Fibroblast of skin of left quadriceps (primary cell): ENCODE data around the gene ITPKB.

Experiments
- DNase-seq, 2 experiments: peaks; one replicate each; pipeline ENCODE4 v3.0.0-alpha.2; 2013; ENCODE audit warnings: low read depth in 2 of 2

Gene ITPKB

DNA sequence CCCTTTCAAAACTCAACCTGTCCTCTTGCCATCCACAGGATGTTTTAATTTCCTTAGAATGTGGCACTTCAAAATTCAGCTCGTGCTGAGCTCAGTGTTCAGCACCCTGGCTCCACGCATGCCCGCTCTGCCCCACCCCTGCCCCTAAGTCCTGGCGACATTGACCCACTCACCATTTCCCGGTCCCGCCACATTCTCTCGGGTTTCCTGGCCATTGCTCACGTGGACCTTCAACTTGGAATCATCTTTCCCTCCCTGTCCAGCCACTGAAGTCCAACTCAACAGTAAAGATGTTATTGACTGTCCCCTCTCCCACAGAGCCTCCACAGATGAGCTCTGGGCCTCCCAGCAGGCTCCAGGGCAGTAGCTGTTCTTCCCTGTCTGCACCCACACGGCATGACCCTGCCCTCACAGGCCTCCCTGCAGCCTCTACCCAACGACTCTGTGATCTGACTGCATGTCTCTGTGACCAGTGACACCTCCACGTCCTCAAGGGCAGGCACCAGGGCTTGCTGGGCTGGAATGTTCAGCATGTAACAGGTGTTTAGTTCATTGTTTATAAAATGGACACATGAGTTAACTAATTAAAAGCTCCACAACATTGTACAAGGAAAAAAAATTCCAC lies 53.8 kb downstream of the ITPKB start:
- DNase-seq = no peak

DNA sequence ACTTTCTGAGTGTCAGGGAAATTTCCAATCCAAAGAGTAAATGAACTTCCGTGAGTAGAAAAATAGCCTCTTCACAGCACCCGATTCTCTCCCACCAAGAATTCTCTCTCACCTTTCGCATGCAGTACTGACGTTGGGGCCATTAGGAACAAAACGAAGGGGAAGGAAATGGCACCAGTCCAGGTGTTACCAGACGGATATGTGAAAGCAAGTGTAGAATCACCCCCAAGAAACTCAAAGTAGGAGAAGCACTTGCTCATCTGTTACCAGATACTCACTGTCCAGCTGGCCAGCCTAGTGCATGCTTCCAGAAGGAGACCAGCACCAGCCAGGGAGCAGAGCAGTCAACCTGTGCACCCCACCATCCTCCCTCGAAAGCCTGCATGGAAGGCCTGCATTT lies 55.1 kb downstream of the ITPKB start:
- DNase-seq = no peak

DNA sequence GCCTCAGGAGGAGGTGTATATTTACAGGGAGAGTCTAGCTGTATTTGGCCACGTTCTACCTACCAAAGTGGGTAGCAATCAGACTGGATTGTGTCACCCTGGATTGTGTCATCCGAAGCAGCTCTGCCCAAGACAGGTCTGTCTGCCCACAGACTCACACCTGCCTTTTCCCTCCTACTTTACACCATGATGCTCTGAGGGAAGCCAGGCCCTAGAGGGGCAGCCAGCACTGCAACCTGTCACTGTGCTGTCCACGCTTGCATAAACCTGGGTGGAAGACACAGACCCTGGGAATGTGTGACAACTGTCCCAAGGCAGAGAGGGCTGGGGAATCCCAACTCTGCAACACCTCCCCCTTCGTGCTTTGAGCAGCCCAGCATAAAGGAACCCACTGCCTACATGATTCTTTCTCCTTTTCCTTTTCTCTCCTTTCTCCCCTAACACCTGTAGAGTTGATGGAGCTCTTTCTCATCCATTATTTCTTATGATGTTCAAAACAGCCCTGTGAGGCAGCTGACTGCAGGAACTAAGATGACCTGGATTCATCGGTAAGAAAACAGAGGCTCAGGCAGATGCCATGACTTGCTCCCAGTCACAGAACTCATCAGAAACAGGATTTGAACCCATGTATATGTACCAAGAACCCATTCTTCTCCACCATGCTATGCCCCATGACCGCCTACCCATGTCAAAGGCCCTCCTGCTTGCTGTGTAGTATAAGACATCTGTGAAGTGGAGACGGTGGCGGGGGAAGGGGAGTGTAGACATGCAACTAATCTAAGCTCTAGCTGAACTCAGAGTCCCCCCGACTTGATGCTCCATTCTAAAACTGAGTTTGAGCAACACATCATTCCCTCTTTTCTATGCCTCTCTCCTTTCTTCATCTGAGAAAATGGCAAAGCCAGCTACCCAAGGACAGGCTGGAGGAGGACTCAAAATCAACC lies 55.9 kb downstream of the ITPKB start:
- no peak for DNase-seq

DNA sequence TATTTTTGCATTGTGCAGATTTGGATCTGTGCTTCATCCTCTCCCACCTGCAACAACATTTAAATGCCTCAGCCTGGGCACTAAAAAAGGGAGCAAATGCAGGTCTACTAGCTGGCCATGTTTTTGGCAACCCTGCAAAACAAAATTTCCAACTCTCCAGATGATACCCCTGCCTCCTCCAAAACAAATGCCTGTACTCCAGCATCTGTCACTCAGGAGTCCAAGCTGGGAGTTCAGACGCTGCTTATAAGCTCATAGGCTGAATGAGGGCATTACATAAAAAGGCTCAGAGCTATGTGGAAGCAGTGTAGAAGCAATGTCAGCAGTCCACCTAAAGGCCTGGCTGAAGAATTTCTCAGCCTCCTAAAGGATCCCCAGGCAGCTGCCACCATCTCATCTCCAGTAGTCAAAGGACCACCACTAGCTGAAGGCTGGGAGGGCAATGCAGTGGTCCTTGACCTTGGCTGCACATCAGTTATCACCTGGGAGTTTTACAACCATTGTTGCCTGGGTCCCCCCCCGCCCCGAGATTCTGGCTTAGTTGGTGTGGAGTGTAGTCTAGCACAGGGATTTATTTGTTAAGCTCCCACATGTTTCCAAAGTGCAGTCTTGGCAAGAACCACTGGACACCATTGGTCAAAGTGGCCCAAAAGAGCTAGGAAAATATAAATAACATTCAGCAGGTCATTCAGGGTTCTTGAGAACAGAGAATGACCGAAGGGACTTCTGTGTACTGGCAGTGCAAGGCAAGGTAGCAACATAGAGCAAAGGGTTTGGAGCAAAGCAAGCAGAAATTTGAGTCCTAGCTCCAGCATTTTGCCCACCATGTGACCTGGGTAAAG lies 57.2 kb downstream of the ITPKB start:
- DNase-seq = no peak

DNA sequence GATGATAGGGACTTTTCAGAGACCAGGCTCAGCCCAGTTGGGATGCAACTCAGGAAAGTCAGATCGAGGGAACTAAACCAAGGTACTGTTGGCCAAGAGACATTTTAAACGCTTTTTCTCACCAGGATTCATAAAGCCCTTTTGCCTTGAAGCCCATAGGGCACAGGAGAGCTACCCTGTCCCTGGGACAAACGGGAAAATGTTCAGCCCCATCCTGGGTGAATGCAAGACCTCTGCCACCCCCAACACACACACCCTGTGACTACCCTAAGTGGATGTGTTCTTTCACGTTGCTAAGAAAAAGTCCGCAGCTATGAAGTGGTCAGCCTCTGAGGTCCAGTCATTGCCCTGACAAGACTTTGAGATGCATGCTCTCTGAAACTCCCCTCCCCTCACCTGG lies 58.4 kb downstream of the ITPKB start:
- no peak for DNase-seq

DNA sequence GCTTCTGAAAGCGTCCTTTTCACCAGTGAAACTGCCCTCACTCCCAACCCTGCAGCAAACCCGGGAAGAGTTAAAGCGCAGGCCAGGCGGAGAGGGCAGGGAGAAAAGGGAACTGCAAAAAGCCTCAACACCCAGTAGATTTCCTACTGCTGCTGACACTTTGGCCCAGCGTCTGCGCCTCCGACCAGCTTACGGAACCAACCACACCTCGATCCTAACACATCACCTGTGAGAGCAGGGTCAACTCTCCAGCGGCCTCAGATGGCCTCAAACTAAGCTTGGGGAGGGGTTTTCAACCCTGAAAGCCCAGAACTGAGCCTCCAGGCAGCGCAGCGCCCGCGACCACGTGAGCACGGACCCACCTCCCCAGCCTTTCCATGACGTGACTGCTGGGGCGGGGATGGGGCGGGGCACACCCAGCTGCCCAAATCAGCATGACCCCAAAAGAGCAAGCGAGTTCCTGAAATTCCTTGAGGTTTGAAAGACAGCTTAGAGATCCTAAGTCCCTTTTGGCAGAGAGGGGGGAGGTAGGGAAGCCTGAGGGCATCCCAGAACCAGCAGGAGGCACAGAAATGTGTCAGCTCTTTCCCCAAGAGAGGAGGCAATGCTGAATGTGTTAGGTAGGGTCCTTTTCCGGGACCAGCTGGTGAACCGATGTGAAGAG lies 59.1 kb downstream of the ITPKB start:
- peak; percentile 57 to 61 for DNase-seq

DNA sequence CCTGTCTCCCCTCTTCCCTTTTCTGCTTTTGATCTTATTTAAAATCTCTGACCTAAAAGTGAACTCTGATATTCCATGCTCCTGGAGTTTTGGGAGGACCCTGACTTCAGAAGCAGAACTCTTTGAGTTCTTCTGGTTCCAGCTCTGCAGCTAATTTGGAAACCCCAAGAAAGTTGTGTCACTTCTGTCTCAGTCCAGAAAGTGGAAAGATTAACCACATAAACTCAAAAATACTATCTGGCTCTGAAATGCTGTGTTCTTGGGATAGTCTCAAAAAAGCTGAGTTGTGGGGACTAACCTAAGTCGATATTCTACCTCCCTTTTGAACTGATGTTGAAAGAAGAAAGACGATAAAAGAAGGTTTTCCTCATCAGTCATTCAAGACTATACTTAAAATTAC lies 59.8 kb downstream of the ITPKB start:
- DNase-seq = no peak

DNA sequence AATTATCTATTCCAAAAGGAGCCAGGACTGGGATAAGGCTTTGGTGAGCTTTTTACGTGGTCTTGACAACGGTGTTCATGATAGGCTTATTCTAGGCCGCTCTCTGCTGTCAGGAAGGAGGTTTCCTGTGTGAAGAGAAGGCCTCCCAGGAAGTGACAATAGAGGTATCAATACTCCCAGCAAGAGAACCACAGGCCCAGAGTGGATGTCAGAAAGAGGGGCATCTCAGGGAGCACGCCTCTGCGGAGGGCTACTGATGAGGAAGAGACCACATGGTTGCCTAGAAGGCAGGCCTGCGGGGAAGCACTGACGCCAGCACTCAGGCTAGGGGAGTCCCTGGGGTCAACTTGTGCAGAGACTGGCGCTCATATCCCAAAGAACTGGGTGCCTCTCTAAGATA lies 60.4 kb downstream of the ITPKB start:
- no peak for DNase-seq

DNA sequence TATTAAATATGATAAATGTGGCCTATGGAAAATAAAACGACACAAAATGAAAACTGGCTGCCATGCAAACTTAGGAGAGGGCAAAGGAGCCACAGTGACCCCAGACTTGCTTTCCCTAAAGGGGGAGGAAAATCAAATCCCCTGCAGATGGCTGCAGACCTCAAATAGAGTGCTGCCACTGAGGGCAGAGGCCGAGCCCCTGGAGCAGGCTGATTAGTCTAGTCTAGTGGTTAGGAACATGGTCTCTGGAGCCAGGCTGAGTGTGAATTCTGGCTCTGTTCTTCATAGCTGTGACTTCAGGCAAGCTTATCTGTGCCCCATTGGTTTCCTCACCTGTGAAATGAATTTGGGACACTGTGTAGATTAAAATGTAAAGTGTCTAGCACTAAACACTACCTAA lies 60.8 kb downstream of the ITPKB start:
- DNase-seq = no peak

DNA sequence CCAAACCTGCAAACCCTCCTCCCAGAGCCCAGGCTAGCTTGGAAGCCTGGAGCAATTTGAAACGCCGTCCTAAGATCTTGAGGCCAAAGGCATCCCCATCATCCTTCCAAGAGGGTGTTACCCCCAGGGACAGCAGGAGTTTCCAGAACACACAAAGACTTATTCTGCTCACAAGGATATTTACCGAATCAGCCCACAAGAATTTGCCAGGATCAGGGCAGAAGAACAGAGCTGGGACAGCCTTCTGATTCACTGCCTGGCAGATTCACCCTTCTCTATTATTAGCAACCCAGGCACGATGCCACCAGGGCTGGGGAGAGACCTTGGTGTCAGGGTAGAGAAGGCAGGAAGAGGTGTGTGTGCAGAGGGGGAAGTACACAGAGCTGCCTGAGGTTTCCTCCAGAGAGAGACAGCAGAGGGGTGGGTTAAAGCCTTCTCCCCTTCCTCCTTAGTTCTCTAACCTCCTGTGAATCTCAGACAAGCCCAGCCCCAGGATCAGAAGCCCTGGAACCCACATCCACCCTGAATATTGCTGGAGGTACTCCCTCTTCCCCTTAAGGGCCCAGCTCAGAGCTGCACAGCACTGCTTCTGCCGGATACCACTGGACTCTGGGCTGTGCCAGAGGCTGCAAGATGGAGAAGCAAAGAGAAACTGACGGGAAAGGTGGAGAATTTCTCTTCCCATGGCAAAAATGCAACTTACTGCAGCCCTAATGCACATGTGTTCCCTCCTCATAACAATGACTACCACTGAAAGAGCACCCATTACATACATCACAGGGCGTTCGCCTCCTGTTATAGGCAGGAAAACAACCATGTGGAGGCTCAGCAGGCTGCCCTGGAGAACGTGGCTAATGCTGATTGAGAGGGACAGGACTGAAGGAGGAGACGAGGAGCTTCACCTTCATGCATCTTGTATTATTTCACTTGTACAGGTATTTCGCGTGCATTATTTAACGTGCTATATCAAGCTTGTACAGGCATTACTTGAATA lies 61.8 kb downstream of the ITPKB start:
- DNase-seq = peak; percentile 24 to 44

DNA sequence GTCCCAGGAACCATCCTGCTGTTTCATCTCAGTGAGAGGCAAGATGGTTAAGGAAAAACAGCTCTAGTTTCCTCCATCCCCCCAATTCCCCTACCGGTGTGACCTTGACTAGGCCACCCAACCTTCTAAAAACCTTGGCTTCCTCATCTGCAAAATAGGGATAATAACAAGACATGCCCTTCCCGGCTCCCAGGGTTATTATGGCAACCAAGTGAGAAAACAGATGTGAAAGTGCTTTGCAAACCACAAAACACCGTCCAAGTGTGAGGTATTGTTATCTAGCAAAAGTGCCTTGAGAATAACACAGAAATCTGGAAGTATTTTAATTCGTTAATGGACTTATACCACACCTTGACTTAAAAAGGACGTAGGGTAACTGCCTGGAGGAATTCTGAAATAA lies 62.7 kb downstream of the ITPKB start:
- no peak for DNase-seq

DNA sequence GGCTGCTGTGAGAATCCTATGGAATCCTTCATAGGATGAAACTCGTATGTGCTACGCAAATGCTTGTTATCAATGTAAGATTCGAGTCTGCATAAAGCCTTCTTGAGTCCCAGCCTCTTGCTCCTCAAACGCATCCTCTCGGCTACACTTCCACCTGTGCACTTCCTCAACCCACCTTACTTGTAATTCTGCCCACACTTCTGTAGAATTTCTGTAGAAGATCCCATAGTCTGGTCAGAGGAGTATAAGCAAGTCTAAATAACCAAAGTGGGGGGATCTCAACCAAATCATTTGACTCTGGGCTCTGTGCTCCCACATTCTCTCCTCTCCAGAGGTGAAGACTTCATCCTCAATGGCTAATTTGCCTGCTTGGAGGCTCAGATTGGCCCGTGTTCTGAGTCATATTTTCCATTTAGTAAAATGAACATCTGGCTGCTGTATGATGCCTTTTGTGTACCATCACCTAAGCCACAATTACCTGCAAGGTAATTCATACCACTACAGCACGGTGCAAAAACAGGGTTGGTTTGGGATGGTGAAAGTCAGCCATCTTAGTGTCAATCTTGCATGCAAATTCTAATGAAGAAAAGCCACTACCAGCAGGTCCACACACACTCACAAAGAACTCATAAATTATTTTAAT lies 63.2 kb downstream of the ITPKB start:
- DNase-seq = no peak

DNA sequence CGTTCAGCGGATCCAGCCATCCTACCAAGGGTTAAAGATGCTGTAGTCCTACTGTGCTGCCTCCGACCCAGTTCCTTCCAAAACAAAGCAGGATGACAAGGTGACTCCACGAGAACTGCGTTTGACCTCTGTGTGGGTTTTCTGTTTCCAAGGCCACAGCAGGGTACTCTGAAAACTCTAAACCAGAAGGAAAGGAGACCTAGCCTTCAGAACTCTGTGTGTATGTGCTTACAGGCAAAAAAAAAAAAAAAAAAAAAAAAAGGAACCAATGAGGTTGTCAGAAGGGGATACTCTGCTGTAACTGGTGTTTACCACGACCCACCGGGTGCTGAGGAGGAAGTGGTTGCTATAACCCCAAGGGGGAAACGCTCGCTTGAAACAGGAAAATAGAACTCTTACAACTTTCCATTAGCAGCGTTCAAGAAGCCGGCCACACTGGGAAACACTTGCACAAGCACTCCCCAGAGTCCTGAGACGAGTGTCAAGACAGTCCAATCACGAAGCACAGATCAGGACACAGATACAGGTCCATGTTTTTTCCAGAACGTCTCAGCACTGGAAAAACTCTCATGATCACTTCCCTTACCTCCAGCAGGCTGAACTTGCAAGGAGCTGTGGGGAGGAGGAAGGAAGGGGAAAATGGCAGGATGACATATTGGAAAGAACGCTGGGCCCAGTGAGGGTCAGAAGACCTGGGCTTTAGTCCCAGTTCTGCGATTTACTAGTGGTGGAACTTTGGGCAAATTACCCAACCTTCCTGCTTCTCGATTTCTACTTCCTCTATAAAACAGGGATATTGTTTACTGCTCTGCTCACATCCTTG lies 64.0 kb downstream of the ITPKB start:
- DNase-seq = no peak

DNA sequence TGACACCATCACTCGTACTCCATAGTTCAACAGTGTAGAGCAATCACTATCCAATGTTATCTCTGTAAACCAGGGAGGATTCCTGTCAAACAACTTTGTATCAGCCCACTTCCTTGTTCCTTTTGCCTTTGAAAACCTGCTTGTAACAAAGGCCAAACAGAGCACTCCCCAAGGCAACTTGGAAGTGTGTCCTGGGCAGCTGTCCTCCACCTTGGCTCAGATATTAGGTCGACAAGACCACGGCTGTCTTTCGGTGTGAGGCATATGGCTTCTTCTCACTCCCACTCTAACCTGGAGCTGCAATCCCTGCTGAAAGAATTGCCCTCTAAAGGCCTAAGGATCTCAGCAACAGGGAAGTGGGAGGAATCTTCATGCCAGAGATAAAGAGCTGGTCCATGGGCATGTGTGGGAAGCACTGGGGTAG lies 66.7 kb downstream of the ITPKB start:
- DNase-seq = no peak

DNA sequence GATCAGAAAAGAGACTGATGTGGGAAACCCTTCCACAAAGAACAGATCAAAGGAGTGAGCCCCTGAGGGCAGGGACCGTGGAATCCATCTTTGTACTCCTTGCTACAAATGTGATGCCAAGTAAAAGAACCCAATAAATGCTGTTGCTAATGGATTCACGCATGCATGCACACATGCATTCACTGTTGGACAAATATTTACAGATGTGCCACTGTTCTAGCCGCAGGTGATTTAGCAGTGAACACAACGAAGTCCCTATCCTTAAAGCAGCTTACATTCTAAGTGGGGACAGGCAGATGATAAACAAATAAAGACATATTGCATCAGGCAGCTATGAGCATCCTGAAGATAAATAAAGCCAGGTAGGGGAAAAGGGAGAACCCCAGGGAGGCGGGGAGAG lies 67.8 kb downstream of the ITPKB start:
- DNase-seq = no peak

DNA sequence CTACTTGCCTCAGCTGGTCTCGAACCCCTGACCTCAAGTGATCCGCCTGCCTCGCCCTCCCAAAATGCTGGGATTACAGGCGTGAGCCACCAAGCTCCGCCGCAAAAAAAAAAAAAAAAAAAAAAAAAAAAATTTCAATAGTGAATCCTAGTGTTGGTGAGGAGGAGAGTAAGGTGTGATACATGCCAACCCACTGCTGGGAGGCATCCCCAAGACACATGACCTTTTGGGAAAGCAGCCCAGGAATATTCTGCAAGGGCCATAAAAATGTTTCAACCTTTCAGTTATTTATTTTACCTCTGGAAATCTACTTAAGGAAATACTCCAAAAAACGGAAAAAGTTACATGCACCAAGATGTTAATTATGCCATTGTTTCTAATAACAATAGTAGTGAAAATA lies 69.0 kb downstream of the ITPKB start:
- no peak for DNase-seq

DNA sequence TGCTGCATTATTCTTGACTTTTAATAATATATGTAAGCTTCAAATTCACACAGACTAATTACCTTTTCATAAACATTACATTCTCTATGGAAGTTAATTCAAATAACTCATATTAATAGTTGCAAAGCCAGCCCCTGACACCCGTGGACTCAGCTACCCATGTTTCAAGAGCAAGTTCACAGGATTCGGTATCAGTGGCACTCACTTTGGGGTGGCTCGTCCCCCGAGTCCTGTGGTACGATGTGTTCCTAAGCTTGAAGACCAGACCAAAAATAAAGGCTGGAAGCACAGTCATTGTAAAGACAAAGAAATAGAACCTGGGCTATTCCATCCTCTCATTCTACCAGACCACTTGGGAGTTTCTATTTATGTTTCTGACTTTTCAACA lies 70.9 kb downstream of the ITPKB start:
- DNase-seq = no peak

DNA sequence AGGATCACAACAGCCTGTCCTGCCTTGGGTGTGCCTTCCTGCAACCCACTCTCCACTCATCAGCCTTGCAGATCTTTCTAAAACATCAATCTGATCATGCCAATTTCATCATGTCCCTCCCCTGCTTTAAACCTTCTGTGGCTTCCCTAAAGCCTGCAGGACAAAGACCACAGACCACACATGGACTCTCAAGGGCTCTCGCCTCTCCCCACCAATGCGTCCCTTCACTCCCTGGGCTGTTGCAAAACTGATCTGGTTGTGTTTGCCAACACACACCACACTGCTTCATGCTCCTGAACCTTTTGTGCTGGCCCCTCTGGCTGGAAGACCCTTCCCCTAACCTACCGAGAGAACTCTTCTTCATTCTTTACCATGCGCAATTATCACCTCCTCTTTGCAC lies 72.4 kb downstream of the ITPKB start:
- no peak for DNase-seq

DNA sequence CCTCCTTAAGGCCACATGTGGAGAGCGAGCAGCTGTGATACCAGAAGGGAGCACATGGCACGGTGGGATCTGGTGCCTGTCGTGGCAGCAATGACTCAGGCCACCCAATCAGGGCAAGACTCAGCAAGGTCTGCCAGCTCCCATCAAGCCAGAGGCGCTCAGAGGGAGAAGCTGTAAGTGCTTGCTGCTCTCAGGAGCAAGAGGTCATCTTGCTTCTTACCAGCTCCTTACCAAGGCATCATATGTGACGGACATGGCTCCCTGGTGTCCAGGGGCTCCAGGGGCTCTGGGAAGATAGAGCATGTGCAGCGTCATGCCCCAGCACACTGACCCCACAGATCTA lies 72.9 kb downstream of the ITPKB start:
- DNase-seq = no peak
